HG03521 (cell line): ENCODE data around the gene KRTAP4-12.
"Not testable (repeated sequence)": the region's sequence is repeated elsewhere in the genome, so short reads cannot be mapped to it uniquely, and the experiment has no call there.

Source experiments
- ATAC-seq: cut with Tn5 transposase; IDR thresholded peaks from one replicate; pipeline ENCODE4 v1.9.1; 2021; ENCODE audit warnings: mild to moderate bottlenecking, moderate library complexity; ENCODE audit not compliant: unreplicated experiment

The KRTAP4-12 gene

DNA sequence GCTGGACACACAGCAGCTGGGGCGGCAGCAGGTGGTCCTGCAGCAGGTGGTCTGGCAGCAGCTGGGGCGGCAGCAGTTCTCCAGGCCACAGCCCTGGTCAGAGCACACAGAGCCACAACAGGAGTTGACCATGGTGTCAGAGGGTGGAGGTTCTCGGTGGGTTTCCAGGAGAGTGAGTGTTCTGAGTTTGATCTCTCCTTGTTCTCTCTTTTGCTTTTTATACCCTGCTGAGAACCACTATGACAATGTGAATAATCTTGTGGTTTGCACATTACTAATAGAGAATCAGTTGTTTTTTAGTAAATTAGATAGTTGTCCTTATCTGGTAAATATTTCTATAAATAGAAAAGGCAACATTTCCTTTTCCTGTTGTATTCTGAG, at the start of gene KRTAP4-12:
Gene KRTAP4-12 (minus strand): TSS at position 192 of the 381 bp plus-strand sequence. CDS start 60 bp downstream, at position 132.
- not testable (repeated sequence) for ATAC-seq

DNA sequence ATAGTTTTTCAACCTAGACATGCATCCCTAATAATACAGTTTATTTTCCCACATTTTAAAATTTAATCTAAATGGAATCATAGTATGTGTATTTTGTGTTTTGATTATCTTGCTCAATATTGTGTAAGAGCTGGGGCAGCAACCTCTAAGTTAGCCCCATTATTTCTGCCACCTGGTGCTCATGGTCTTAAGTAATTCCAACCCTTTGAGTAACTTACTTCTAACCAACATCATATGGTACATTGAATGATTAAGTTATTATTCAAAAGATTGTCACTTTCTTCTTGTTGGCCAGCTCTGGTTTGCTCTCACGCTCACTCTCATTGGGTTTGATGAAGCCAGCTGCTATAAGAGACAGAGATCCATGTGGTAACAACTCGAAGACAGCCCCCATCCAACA, 47.9 kb upstream of the KRTAP4-12 start:
- ATAC-seq = no peak

DNA sequence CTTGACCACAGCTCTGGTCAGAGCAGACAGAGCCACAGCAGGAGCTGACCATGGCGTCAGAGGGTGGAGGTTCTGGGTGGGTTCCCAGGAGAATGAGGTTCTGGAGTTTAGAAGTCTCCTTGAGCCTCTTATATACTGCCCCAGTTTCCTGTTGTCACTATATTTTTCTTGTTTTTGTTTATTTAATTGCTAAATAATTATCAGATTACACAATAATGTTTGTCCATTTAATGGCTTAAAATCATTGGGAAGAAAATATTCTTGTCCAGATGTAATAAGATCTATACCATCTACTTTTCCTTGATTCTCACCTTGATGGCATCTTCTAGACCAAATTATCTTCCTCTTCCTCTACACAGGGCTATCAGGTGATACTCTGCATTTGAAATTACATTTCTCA, 44.1 kb upstream of the KRTAP4-12 start, which contains the start of gene KRTAP4-3:
Gene KRTAP4-3 (minus strand): TSS at position 101 of the 400 bp plus-strand sequence. CDS start 49 bp downstream, at position 52.
- no peak for ATAC-seq

DNA sequence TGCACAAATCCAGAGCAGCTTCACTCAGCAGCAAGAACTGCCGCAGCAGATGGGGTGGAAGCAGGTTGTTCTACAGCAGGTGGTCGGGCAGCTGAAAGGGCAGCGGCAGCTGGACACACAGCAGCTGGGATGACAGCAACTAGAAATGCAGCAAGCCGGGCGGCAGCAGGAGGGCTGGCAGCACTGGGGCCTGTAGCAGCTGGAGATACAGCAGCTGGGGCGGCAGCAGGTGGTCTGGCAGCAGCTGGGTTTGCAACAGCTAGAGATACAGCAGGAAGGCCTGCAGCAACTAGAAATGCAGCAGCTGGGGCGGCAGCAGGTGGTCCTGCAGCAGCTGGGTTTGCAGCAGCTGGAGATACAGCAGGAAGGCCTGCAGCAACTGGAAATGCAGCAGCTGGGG, 43.6 kb upstream of the KRTAP4-12 start:
- no peak for ATAC-seq

DNA sequence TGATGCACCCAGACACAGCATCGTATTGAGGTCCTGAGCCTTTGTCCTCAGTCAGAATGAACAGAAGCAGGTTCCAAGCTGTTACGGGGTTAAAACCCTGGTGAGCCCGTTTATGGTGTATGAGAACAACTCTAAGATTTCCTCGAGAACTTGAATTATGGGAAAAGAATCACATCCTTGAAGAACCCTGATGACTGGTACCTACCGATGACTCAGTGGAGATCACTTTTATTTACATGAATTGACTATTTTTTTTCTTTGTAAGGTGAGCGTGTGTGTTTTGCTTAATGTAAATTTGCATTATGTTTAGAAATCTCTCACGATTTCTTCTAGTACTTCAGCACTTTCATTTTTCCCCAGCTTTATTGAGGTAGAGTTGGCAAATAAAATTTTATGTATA, 39.8 kb upstream of the KRTAP4-12 start:
- no peak for ATAC-seq

DNA sequence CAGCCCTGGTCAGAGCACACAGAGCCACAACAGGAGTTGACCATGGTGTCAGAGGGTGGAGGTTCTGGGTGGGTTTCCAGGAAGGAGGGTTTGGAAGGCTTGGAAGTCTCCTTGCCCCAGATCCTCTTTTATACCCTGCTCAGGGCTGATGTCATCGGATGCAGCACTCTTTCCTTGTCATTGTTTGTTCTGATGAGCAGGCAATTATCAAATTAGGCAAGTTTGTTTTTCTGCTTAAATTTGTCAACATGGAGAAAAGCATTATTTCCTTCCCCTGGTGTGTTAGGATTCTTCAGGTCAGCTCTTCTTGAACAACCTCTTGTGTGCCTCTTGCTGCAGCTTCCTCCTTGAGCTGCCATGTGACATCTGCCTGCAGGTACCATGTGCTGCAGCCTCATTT, 36.7 kb upstream of the KRTAP4-12 start, which contains the start of gene KRTAP4-4:
Gene KRTAP4-4 (minus strand): TSS at position 101 of the 400 bp plus-strand sequence. CDS start 57 bp downstream, at position 44.
- no peak for ATAC-seq

DNA sequence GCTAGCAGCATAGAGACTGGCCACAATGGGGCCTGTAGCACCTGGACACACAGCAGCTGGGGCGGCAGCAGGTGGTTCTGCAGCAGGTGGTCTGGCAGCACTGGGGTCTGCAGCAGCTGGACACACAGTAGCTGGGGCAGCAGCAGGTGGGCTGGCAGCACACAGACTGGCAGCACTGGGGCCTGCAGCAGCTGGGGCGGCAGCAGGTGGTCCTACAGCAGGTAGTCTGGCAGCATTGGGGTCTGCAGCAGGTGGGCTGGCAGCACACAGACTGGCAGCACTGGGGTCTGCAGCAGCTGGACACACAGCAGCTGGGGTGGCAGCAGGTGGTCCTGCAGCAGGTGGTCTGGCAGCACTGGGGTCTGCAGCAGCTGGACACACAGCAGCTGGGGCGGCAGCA, 36.2 kb upstream of the KRTAP4-12 start:
- ATAC-seq = not testable (repeated sequence)

DNA sequence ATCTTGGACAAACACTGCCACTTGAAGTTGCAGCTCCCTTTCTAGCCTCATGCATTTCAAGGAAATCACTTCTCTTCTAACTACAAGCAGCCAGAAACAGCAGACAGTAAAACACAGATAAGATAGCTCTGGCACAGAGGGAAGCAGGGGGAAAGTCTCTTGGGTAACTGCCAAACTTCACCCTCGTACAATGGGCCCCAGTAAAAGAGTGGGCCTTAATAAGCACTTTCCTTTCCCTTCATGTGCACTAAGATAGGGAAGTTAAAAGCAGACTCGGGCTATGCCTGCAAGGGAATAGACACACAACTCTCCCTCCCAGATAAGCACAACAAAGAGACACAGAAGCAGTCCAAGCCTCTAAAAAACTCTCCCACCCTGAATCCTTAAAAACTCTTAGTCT, 29.9 kb upstream of the KRTAP4-12 start:
- ATAC-seq = no peak

DNA sequence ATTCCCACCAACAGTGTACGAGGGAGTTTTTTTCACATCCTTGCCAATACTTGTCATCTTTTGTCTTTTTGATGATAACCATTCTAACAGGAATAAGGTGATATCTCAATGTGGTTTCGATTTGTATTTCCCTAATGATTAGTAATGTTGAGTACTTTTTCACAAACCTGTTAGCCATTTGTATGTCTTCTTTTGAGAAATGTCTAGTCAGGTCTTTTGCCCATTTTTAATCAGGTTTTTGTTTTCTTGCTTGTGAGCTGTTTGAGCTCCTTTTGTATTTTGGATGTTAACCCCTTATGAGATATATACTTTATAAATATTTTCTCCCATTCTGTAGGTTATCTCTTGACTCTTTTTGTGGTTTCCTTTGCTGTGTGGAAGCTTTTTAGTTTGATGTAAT, 27.5 kb upstream of the KRTAP4-12 start:
- ATAC-seq = no peak

DNA sequence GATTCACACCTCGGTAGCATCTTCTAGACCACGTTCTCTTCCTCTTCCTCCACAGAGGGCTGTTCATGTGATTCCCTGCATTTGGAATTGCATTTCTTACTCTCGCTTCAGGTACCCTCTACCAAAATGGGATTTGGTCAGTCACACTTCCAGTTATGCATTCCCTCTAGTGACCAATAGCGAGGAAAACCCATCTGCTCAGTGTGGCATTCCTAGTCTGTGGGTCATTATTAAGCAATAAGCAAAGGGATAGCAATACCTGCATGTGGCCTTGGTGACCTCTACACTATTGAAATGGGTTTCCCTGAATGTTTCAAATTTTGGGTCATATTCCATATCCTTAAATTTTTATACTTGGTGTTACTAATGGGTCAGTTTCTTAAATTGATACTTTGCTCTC, 26.0 kb upstream of the KRTAP4-12 start:
- ATAC-seq = no peak

DNA sequence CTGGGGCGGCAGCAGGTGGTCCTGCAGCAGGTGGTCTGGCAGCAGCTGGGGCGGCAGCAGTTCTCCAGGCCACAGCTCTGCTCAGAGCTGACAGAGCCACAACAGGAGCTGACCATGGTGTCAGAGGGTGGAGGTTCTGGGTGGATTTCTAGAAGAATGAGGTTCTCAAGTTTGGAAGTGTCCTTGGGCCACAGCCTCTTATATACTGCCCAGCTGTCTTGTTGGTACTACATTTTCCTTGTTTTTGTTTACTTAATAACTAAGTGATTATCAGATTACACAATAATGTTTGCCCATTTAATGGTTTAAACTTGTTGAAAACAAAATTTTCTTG, 25.6 kb upstream of the KRTAP4-12 start, which contains the start of gene KRTAP4-5:
Gene KRTAP4-5 (minus strand): TSS at position 174 of the 334 bp plus-strand sequence. CDS start 58 bp downstream, at position 116.
- ATAC-seq = no peak

DNA sequence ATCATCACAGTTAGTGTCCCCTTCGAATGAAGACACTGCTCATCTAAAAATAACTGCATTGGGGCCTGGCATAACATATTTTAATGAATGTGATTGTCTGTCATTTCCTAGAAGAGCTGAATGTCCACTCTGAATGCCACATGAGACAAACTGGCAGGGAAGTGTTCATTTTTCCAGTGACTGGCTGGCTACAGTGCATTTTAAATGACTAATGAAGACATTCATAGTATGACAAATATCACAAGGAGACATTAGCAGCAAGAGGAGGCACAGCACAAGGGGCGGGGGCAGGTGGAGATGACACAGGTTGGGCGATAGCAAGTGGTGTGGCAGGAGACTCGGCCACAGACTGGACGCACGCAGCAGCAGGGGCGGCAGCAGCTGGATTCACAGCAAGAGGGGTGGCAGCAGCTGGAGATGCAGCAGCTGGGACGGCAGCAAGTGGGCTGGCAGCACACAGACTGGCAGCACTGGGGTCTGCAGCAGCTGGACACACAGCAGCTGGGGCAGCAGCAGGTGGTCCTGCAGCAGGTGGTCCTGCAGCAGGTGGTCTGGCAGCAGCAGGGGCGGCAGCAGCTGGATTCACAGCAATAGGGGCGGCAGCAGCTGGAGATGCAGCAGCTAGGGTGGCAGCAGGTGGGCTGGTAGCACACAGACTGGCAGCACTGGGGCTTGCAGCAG, 25.1 kb upstream of the KRTAP4-12 start:
- ATAC-seq = not testable (repeated sequence)

DNA sequence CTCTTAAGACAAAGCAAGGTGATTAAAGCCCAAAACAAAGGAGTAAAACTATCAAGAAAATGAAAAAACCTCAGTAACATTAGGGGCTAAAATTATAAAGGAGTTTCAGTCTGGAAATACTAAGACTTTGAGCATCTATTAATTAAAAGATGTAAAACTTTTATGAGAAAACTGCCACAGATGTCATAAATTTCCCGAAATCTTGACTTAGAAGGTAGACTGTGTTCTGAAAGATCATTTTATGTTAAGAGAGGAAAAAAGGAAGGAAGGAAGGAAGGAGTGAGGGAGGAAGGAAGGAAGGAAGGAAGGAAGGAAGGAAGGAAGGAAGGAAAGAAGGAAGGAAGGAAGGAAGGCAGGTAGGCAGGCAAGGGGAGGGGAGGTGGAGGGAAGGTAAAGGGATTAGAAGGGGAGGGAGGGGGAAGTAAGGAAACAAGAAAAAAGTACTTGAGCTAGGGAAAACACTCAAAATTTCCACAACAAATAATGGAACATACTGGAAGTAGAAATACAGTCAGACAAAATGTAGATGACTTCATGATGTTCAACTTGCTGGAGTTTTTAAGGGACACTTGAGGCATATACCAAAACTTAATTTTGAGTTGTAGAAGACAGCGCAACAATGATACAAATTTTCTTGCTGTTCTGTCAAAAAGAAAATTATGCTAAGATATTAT, 23.7 kb upstream of the KRTAP4-12 start:
- no peak for ATAC-seq

DNA sequence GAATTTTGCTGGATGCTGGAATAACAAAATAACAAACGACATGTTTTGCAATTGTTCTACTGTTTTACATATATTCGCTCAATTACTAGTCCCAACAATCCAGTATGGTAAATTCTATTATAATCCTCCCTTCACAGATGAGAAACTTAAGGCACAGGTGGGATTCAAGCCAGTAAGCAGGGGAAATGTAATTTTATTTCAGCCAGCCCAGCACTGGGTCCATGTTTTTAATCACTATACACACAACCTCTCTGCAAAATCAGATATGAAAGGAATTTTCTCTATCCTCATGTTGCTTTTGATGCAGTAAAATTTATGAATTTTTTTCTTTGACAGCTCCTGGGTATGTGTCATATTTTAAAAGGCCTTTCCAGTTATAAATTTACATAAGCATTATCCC, 21.3 kb upstream of the KRTAP4-12 start:
- no peak for ATAC-seq

DNA sequence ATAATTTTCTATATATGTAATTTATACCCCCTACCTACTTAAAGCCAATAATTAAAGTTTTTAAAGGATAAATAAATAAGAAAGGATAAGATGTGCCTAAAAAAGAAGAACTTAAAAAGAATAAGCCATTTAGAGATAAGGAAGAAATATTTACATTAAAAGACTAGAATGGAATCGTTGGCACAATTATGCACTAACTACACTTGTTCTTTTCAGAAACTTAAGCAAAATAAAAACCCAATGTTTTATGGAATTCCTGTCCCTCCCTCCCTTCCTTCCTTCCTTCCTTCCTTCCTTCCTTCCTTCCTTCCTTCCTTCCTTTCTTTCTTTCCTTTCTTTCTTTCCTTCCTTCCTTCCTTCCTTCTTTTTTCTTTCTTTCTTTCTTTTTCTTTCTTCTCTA, 20.9 kb upstream of the KRTAP4-12 start:
- no peak for ATAC-seq

DNA sequence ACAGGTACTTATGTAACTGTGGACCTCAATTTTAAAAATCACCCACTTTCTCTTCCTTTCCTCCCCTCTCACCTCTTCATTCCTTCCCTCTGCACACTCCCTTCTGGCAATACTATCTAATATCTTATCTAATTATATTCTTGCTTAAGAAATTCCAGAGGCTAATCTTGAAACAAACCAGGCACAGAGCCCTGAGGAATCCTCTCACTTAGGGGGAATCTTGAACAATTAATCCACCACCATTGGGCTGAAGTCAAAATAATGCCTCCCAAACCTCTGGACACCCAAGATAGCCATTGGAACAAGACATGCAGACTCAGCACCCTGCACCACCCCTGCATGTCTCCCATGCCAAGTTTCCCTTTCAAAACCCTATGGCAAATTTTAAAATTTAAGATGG, 17.4 kb upstream of the KRTAP4-12 start:
- no peak for ATAC-seq

DNA sequence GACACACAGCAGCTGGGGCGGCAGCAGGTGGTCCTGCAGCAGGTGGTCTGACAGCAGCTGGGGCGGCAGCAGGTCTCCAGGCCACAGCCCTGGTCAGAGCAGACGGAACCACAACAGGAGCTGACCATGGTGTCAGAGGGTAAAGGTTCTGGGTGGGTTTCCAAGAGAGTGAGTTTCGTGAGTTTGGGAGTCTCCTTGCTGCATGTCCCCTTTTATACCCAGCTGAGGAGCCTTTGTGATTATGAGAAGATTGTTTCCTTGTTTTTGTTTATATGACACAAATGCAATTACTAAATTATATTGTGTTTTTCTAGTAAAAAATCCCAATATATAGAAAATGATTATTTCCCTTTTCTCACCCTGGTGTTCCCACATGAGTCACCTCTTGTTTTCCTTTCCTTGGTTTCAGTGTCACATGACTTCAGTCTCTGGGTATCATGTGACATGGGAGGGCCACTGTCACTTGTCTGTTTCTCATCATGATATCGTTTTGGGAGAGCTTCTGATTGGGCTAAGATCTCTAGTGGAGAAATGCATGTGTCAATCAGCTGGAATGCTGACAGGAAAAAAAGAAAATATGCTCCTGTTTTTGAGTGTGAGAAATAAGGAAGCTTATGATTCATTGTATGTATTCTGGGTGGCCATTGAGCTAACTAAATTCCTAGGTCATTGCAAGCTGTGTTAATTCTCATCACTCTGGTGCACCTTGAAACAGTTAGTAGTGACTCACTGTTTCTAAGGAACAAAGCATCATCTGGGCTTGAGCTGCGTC, 16.6 kb upstream of the KRTAP4-12 start, which contains the start of gene KRTAP4-6:
Gene KRTAP4-6 (minus strand): TSS at position 185 of the 772 bp plus-strand sequence. CDS start 57 bp downstream, at position 128.
- no peak for ATAC-seq

DNA sequence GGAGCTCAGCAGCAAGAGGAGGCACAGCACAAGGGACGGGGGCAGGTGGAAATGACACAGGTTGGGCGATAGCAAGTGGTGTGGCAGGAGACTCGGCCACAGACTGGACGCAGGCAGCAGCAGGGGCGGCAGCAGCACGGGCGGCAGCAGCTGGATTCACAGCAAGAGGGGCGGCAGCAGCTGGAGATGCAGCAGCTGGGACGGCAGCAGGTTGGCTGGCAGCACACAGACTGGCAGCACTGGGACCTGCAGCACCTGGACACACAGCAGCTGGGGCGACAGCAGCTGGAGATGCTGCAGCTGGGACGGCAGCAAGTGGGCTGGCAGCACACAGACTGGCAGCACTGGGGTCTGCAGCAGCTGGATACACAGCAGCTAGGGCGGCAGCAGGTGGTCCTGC, 15.9 kb upstream of the KRTAP4-12 start:
- ATAC-seq = not testable (repeated sequence)

DNA sequence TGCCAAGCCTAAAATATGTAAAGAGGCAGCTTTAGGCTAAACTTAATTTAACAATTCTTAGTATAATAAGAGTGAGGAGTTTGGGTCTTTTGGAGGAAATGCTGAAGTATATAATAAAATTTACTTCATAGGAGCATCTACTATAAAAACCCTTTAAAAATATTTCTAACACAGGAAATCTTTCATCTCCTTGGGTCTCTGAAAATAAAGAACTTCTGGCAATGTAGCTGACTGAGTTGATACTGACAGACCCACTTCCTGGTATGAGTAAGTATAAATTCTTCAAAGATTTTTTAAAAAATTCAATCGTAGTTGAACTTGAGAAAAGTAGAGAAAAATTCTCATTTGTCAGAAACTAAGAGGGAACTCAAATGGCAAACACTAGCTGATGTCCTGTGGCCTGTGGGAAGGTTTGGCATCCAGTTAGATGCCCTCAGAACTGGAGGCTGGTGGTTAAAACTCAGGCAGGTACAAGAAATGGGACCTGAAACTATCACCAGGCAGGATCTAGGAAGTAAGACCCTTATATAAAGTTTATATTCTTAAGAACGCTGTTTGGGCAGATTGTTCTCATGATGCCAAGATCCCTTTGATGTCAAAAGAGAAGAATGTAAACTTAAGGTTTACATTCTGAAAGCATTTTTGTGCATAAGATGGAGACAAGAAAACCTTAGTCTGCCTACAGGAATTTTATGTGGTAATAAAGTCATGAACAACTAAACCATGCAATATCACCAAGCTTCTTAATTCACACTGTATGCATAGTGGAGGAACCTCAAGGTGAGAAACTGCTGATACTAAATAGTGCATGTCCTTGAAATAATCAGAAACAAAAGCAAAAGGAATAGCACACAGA, 10.1 kb upstream of the KRTAP4-12 start:
- no peak for ATAC-seq

DNA sequence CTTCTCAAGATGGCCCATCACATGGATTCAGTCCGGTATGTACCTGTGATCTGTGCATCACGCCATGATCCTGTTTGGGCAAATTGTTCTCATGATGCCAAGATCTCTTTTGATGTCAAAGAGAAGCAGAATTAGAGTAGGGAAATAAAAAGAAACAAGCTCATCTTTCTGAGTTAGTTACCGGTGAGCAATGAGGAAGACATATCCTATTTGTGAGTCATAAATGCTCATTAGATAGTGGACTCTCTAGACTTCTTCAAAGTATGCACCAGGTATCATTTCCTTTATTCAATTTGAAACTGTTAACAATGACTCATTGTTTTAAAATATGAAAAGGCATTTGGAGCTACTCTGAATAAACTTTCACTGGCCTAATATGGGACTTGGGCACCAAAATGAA, 8.0 kb upstream of the KRTAP4-12 start:
- no peak for ATAC-seq
